DMS53 treated with DMSO at 0.1 percent for 48 hours (cell line): ENCODE measurements around the gene VTI1A.

Experiments used
- DNase-seq: peaks from one replicate; lab custom pipeline; 2025; ENCODE audit not compliant: unreplicated experiment; lab: John Stamatoyannopoulos, UW

Gene VTI1A

DNA sequence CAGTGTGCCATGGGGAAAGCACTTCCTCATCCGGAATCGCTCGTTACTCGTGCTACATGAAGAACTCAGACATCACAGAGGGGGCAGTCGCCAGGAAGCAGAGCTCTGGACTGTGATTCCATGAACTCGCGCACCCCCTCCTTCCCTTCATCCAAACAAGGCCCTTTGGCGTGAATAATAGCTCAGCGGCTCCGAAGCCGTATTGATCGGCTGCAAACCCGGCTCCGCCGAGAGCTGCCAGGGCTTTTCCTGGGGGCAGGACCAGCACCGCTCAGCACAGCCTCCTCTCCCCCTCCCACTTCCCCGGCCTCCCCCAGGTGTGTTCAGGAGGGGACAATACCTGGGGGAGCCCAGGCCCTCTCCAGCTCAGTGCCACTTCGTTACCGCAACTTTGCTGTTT is 374.0 kb downstream of the VTI1A start:
- no peak for DNase-seq

DNA sequence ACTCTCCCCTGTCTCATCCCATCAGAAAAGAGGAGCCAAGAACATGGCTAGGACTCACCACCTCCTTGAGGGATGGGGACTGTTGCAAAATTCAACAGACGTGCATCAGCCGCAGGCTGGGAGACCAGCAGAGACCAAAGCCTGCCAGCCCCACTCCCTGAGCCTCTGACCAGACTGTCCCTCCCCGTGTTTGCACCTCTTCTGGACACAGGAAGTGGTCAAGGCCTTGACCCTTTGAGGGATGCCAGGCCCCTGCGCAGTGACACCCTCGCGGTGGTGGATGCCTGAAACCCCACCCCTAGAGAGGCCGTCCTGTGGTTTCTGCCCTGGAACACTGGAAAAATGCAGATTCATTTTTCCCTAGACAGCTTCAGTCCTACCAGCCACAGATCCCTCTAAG is 374.6 kb downstream of the VTI1A start:
- DNase-seq: no peak

GRCh38 chr10:112823007-112823406 is 376.0 kb downstream of the VTI1A start:
- DNase-seq: no peak

- no peak for DNase-seq
Measured at GRCh38 chr10:112823604-112824003, 376.6 kb downstream of the VTI1A start.

DNA sequence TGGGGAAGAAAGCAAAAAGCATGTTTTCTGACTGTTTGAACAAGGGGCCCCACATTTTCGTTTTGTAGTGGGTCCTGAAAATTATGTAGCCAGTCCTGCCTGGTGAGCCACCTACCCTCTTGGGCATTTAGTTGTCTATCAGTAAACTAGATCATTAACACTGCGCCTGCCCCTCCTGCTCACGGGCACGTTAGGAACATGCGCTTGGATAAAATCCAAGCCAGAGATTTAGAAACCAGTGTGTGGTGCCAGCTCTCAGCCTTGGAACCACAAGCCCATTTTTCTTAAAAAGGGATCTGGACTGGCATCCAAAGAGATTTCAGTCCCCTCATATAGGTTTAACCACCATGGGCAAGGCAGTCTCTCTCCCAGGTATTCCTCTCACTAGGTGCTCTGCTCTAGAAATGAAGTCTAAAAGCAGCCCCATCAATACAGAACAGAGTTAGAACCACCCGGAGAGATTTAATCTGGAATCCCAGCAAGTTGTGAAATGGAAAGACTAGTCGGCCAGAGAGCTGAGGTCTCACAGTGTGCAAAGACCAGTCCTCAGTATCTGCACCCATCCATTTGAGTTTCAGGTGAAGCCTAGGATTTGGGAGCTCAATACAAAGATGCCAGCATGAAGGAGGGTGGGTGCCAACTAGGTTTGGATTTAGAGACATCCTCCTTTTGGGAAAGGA is 379.1 kb downstream of the VTI1A start:
- DNase-seq: no peak

- no peak for DNase-seq
Measured at GRCh38 chr10:112827086-112827485, 380.1 kb downstream of the VTI1A start.

DNA sequence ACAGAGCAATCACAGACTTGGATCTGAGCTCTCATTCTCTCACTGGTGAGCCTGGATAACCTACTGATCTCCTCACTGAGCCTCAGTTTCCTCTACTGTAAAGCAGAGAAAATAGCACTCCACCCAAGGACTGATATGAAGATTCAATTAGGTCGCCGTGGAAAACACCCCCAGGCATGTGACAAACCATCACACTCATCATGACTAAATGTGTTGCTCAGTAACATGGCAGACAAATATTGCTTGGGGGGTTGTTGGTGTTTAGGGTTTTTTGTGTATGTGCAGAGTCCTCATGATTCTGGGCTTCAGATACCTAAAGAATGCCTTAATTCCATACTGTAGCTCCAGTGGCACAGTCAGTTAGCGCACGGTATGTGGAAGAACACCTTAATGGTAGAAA is 380.9 kb downstream of the VTI1A start:
- no peak for DNase-seq

GRCh38 chr10:112831859-112832258 is 384.8 kb downstream of the VTI1A start:
- no peak for DNase-seq

GRCh38 chr10:112832361-112832878 is 385.4 kb downstream of the VTI1A start:
- no peak for DNase-seq

DNA sequence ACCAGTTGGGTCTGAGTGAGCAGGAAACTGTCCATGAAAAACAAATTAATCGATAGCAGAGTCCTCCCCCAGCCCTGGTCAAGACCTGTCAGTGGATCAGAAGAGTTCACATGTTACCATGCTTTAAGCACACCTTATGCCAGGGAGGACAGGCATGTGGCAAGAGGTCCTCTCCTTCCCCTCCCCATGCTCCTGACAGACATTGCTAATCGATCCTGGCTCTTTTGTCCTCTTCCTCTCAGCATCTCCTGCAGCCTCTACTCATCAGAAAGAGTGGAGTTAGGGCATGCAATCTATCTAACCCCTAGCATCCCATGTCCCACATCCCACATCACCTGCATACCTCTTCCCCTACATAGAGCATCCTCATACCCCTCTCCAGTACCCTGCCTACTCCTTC is 385.9 kb downstream of the VTI1A start:
- no peak for DNase-seq

DNA sequence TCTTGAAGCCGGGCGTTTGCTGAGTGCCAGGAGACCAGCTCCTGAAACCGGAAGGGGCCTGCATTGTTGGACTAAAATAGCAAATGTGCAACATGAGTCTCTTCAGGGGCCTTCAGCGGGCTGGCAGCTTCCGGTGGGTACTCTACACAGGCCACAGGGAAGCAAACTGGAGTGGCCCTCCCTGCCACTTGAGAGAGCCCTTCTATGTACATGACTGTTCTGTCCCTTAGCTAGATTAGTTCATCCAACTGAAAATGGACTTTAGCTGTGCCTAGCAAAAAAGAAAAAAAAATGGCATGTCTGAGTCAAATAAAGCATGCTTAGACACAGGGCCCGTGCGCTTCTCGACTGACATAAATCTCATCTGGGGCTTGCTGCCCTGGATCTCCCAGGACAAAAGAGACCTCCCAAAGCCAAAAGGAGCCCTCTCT is 387.8 kb downstream of the VTI1A start:
- no peak for DNase-seq

GRCh38 chr10:112835217-112835715 is 388.3 kb downstream of the VTI1A start:
- DNase-seq: no peak

DNA sequence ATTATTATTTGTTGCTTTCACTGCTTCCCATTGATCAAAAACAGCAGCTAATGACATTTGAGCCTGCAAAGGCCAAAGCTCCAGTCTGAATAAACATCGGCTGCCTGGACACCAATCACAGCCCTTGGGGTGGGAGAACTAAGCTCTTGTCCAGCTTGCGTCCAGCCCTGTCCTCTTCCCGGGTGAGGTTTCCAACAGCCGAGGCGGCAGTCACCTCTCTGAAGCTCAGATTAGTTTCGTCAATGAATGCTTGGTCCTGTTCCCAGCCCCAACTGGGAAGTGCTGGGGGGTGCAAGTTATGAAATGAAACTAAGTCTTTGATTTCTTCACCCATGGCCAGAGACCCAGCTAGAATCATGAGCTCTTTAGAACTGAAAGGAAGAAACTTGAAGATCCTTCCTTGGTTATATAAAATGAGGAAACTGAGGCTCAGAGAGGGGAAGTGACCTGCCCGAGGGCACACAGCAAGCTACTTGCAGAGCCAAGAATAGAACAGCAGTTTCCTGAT is 389.0 kb downstream of the VTI1A start:
- DNase-seq: no peak

DNA sequence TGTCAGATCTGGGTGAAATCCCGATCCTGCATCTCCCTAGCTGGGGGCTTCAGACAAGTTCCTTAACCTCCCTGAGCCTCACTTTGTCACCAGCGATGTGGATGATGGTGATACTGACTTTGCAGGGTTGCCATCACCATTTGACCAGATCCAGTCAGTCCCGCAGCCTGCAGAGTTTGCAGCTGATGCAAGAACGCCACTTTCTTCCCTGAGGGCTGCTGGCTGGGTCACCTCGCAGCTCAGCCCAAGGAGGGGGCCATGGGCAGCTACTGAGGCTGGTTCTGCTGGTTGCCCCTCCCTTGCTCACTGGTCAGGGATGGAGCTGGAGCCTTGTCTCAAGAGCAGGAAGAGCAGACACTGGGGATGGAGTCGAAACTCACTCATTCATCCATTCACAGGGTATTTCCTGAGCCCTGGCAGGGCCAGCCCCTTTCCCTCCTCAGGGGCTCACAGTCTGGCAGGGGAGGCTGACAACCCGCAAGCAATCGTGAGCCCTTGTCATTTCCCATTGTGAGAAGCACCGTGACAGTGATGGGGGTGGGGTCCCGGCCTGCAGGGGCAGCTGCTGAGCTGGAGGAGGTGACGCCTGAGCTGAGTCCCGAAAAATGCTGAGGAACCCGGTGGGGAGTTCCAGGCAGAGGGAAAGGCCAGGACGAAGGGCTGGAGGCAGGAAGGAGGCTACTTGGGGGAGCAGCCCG is 391.9 kb downstream of the VTI1A start:
- DNase-seq: no peak

- no peak for DNase-seq
Measured at GRCh38 chr10:112839928-112840654, 393.1 kb downstream of the VTI1A start.

- DNase-seq: no peak
Measured at GRCh38 chr10:112841549-112841948, 394.5 kb downstream of the VTI1A start.

DNA sequence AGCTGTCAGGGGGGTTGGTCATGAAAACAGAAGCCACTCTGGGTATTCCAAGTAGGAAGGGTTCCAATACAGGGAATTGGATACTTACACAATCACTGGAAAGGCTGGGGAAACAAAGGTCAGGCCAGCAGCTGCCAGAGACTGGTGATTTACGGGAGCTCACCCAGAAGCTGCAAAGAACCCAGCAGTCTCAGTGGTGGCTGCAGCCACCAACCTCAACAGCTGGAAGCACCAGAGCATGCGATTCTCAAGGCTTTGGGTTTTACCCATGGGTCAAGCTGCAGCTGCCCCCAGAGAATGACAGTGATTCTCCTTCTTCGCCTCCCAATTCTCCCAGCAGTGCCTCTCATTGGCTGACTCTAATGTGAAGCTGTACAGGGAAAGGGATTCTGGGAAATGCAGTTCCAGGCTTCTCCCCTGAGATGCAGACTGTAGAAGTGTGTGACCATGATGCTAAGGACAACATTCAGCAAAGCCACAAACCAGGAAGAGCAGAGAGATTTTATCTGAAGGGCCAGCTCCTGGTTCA is 395.9 kb downstream of the VTI1A start:
- no peak for DNase-seq

DNA sequence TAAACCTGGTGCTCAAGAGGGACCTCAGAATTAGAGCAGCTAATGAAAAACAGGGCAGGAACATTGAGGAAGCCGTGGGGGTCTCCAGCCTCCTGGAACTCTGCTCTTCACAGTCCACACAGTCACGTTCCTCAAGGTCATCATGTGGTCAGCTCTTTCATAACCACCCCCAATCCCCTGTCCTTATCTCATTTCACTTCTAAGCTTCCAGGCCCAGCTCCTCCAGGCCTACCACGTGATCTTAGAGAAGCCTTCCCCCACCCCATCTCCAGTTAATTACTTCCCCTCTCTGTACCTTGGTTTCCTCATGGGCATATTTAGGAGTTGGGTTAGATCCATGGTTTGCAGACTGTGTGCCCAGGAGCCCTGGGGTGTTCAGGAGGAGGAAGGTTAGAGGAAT is 396.6 kb downstream of the VTI1A start:
- DNase-seq: no peak

DNA sequence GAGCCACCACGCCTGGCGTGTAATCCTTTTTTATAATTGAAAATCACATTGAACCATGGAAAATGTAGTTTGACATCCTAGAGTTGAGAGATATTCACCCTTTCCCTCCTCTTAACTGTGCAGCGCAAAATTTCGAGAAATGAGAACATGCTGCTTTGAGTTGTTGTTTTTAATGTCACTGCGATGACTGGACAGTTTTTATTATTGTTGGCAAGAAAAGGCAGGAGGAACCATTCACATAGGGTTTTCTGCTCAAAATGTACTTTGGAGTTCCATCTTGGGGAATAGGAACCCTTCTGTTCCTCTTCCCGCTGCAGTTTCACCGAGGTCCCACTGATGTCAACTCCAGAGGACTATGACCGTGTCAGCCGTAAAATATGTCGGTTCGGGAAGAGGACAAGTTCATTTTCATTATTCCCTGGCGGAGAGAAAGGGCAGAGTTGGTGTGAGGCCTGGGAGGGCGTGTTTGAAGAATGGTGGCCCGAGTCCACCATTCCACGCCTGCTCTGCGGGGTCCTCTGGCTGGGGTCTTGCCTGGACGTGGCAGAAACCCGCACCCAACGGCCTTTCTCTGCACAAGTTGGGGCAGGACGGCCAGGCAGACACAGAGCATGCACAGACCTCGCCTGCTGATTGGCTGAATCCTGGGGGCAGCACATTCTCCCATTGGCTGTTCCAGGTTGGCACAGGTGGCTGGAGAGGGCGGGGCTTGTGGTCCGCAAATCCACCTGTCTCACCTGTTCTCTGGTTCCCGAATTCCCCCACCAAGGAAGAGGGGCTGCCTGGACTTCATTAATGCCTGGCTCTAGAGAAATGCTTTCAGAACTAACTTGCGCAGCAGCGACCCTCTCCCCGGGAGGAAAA is 397.9 kb downstream of the VTI1A start:
- no peak for DNase-seq

- no peak for DNase-seq
Measured at GRCh38 chr10:112847778-112848177, 400.8 kb downstream of the VTI1A start.
